H1 (cell line): ENCODE results near the gene IL32.

Experiments used
- ATF2 ChIP-seq: IDR thresholded peaks from 2 replicates; pipeline ENCODE4 v1.6.1; 2012; ENCODE audit warnings: low read length, inconsistent platforms
- CEBPB ChIP-seq: IDR thresholded peaks from 2 replicates; pipeline ENCODE4 v1.6.1; 2012; ENCODE audit warnings: low read depth, low read length
- GTF2F1 ChIP-seq: IDR thresholded peaks from 2 replicates; pipeline ENCODE4 v1.6.1; 2012; ENCODE audit warnings: low read depth, low read length, improper control_type of control experiment, borderline replicate concordance
- HDAC6 ChIP-seq: IDR thresholded peaks from one replicate; pipeline ENCODE4 v1.7.1; 2012; ENCODE audit warnings: low read depth, mild to moderate bottlenecking, inconsistent platforms, low read length, moderate library complexity
- MAFK ChIP-seq: IDR thresholded peaks from 2 replicates; pipeline ENCODE4 v1.6.1; 2012; ENCODE audit warnings: low read depth, mild to moderate bottlenecking, improper control_type of control experiment, low read length
- RAD21 ChIP-seq, 2 experiments: IDR thresholded peaks in 1 of 2; conservative IDR thresholded peaks in 1 of 2; 2 replicates each; pipeline ENCODE4 v1.6.1; 2011; ENCODE audit warnings: low read depth in 2 of 2, low read length in 2 of 2, improper control_type of control experiment in 1 of 2, inconsistent platforms in 1 of 2, mild to moderate bottlenecking in 1 of 2, moderate library complexity in 1 of 2
- RFX5 ChIP-seq: IDR thresholded peaks from 2 replicates; pipeline ENCODE4 v1.6.1; 2011; ENCODE audit warnings: low read depth, low read length, improper control_type of control experiment, borderline replicate concordance
- RNF2 ChIP-seq: fragments of 200-900, 300-1000 bp; sonication (generic); IDR thresholded peaks from 2 replicates; pipeline ENCODE4 v1.7.1; 2016; ENCODE audit warnings: borderline replicate concordance, low read depth, mild to moderate bottlenecking, antibody characterized with exemption, low read length; ENCODE audit not compliant: poor library complexity, severe bottlenecking; ENCODE audit errors: missing control alignments
- RXRA ChIP-seq: IDR thresholded peaks from 2 replicates; pipeline ENCODE4 v1.6.1; 2011; ENCODE audit warnings: low read depth, mild to moderate bottlenecking, low read length, moderate library complexity; ENCODE audit not compliant: insufficient read depth
- YY1 ChIP-seq: IDR thresholded peaks from 2 replicates; pipeline ENCODE4 v1.6.1; 2011; ENCODE audit warnings: low read depth, mild to moderate bottlenecking, low read length
- TF ChIP-seq, protein P1 (sequence below), 3 experiments: IDR thresholded peaks; 1 replicate in 2 of 3; 2 replicates in 1 of 3; pipeline versions ENCODE4 v1.5.1 to v1.6.1; 2011; ENCODE audit warnings: low read length in 3 of 3, mild to moderate bottlenecking in 3 of 3, inconsistent platforms in 2 of 3, low read depth in 1 of 3, moderate library complexity in 1 of 3; ENCODE audit not compliant: insufficient read depth in 1 of 3; ENCODE audit errors: control extremely low read depth in 1 of 3

DNA sequence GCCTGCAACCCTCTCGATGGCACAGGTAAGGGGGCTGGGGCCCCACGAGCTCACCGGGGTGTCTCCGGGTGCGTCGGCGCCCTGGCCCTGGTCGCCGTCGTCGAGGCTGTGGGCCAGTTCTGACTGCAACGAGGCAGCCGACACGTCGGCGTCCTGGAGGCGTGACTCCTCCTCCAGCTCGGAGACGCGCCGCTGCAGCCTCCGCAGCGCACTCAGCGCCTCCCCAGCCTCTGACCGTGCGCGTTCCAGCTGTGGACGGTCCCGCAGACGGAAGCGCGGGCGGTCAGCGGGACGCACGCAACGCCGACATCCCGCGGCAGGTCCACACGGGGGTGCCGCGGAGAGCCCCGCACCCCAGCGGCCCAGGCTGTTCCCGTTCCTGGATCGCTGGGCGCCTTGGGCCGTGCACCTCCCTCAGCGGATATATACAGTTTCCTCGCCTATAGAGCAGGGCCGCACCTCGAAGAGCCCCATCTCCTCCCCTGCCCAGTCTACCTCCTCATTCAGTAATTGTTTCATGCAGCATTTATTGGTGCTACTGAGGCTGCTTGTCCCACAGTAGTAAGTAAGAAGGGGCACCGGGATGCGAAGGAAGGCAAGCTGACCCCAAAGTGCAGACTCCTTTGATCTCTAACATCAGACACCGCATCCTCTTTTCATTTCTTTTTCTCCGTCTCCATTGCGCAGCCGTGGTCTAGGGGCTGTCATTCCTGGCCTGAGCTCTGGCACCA lies 35.8 kb upstream of the IL32 start:
- no peak for TF ChIP-seq RXRA
- TF ChIP-seq YY1 = no peak
- no peak for TF ChIP-seq CEBPB
- no peak for TF ChIP-seq GTF2F1
- TF ChIP-seq, protein P1, sequence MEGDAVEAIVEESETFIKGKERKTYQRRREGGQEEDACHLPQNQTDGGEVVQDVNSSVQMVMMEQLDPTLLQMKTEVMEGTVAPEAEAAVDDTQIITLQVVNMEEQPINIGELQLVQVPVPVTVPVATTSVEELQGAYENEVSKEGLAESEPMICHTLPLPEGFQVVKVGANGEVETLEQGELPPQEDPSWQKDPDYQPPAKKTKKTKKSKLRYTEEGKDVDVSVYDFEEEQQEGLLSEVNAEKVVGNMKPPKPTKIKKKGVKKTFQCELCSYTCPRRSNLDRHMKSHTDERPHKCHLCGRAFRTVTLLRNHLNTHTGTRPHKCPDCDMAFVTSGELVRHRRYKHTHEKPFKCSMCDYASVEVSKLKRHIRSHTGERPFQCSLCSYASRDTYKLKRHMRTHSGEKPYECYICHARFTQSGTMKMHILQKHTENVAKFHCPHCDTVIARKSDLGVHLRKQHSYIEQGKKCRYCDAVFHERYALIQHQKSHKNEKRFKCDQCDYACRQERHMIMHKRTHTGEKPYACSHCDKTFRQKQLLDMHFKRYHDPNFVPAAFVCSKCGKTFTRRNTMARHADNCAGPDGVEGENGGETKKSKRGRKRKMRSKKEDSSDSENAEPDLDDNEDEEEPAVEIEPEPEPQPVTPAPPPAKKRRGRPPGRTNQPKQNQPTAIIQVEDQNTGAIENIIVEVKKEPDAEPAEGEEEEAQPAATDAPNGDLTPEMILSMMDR (IDR thresholded peaks at IDR 0.05; ENCODE audit: control extremely low read depth in 1 of 3, insufficient read depth in 1 of 3, low read depth in 1 of 3, low read length in 3 of 3) = no peak
- no peak for TF ChIP-seq HDAC6
- no peak for TF ChIP-seq RFX5
- no peak for TF ChIP-seq RNF2
- no peak for TF ChIP-seq ATF2
- TF ChIP-seq RAD21 (IDR thresholded peaks at IDR 0.05 in 1 of 2, conservative IDR thresholded peaks at IDR 0.05 in 1 of 2; ENCODE audit: low read depth in 2 of 2, low read length in 2 of 2) = no peak
- no peak for TF ChIP-seq MAFK
